ENCODE results near the gene ARHGEF26.

Gene ARHGEF26

GRCh38 chr3:154227531-154227930 lies 106.3 kb downstream of the ARHGEF26 start:
- no peak for TF ChIP-seq CTCF (IDR thresholded peaks at IDR 0.05; ENCODE audit: insufficient read depth, low read depth, low read length, missing control alignments)
- no peak overlapping the region for H3K4me3 ChIP-seq (ENCODE audit: low read length)
- no peak for DNase-seq (ENCODE audit: low read depth)

DNA sequence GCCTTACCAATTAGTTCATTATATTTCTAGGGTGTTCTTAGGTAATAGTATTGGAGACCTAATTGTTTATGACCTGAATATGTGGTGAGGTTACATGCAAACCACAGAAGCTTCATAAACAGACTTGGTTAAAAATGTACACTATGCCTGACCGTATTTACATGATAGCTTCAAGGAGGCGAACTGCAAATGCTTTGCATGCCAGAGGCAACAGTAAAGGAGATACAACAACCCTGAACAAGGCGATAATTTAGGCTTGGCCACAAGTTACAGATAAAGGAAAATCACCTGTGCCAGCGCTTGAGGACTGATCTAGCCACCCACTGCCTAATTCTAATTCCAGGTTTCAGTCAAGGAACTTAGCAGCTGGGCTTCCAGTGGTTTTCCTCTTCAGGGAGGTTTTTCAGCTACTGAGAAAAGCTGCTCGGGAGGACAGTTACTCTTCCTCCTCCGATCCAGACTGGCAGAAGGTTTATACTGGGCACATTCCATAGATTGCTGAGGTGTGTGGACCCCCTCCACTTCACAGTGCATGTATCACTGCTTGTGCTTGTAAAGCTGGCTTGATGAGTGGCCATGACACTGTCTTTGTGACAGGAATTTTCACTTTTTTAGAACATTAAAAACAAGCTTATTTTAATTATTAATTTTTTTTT lies 107.5 kb downstream of the ARHGEF26 start:
- no peak for TF ChIP-seq CTCF (IDR thresholded peaks at IDR 0.05; ENCODE audit: insufficient read depth, low read depth, low read length, missing control alignments)
- DNase-seq (ENCODE audit: low read depth) = no peak
- H3K4me3 ChIP-seq (ENCODE audit: low read length) = no peak overlapping the region

- H3K4me3 ChIP-seq (ENCODE audit: low read length) = no peak overlapping the region
- no peak for TF ChIP-seq CTCF (IDR thresholded peaks at IDR 0.05; ENCODE audit: insufficient read depth, low read depth, low read length, missing control alignments)
- peak; percentile 16 for DNase-seq (ENCODE audit: low read depth)
These were observed 108.0 kb downstream of the ARHGEF26 start for GRCh38 chr3:154229217-154229590.

- no peak overlapping the region for H3K4me3 ChIP-seq (ENCODE audit: low read length)
- DNase-seq (ENCODE audit: low read depth) = peak; percentile 70
- TF ChIP-seq CTCF (IDR thresholded peaks at IDR 0.05; ENCODE audit: insufficient read depth, low read depth, low read length, missing control alignments) = no peak
These were observed 114.1 kb downstream of the ARHGEF26 start for GRCh38 chr3:154235330-154235729.

DNA sequence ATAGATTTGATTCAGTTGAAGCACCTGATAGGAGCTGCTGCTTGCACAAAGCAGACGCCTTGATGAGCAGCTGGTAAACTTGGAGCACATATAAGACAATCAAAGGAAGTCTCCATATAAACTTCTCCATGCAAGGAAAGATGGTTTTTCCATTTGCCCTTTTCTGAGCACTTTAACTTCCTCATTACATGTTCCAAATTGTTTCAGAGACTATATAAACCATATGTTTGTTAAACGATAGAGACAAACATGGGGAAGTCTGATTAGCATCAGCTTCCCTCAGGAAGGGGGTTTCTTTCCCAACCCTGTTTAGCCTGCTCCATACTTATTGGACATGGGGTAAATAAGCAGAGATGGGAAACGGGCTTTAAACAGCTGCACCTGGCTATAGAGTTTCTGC lies 115.1 kb downstream of the ARHGEF26 start:
- no peak for TF ChIP-seq CTCF (IDR thresholded peaks at IDR 0.05; ENCODE audit: insufficient read depth, low read depth, low read length, missing control alignments)
- no peak for DNase-seq (ENCODE audit: low read depth)

GRCh38 chr3:154240235-154240634 lies 119.0 kb downstream of the ARHGEF26 start:
- no peak for TF ChIP-seq CTCF (IDR thresholded peaks at IDR 0.05; ENCODE audit: insufficient read depth, low read depth, low read length, missing control alignments)
- DNase-seq (ENCODE audit: low read depth) = no peak
- H3K4me3 ChIP-seq (ENCODE audit: low read length) = no peak overlapping the region

More for the DNA sequence above, 115.1 kb downstream of the ARHGEF26 start:
- no peak overlapping the region for H3K4me3 ChIP-seq (ENCODE audit: low read length)

DNA sequence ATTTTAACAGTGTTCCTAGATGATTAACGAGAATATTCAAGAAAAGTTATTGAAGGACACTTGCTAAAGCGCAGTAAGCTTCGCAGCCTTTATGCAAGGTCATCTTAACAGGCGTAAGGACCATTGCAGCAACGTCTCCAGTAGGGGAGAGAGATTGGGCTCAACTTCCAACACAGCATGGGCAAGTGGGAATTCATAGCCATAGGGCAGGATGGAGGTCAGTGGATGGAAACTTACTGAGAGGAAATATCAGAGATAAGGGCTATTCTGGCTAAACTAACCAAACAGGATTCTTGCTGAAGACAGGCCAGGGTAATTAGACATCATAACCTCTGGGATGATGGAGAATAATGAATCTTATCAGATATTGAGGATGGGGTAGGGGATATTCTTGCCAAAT lies 120.3 kb downstream of the ARHGEF26 start:
- no peak overlapping the region for H3K4me3 ChIP-seq (ENCODE audit: low read length)
- no peak for TF ChIP-seq CTCF (IDR thresholded peaks at IDR 0.05; ENCODE audit: insufficient read depth, low read depth, low read length, missing control alignments)
- no peak for DNase-seq (ENCODE audit: low read depth)

Measured in epithelial cell of esophagus (primary cell).